ENCODE measurements around the gene MIB2. TPM values are rescaled to one million over a fixed set of nuclear protein-coding genes. Genes with fewer than 3 reads are reported as not detected.

MIB2 gene
- total RNA-seq, 1 donor from 2014 or later: 55.5 TPM

- H3K36me3 ChIP-seq (ENCODE audit: control insufficient read depth, insufficient read depth, low read length): no peaks in the 10 kb centered on the region
- TF ChIP-seq CTCF (IDR thresholded peaks at IDR 0.05; ENCODE audit: insufficient read depth, low read length, poor library complexity, severe bottlenecking): no peak
- no peak overlapping the region for H3K4me3 ChIP-seq (ENCODE audit: low read depth, low read length)
- H3K27me3 ChIP-seq (ENCODE audit: control insufficient read depth, insufficient read depth, low read length): peaks cover 3% of the 10 kb centered on the region
- no peak for DNase-seq (ENCODE audit: low read depth)
These were observed 9.4 kb downstream of the MIB2 start for GRCh38 chr1:1624443-1625403.

GRCh38 chr1:1625404-1625775 lies 10.1 kb downstream of the MIB2 start:
- DNase-seq (ENCODE audit: low read depth): no peak
- Histone ChIP-seq H3K36me3 (ENCODE audit: control insufficient read depth, insufficient read depth, low read length) (no peaks in the 10 kb centered on the region), H3K4me3 (ENCODE audit: low read depth, low read length) (no peak overlapping the region), H3K27me3 (ENCODE audit: control insufficient read depth, insufficient read depth, low read length) (peaks cover 8% of the 10 kb centered on the region)
- TF ChIP-seq CTCF (IDR thresholded peaks at IDR 0.05; ENCODE audit: insufficient read depth, low read length, poor library complexity, severe bottlenecking): no peak

- H3K36me3 ChIP-seq (ENCODE audit: control insufficient read depth, insufficient read depth, low read length): no peaks in the 10 kb centered on the region
- no peak for TF ChIP-seq CTCF (IDR thresholded peaks at IDR 0.05; ENCODE audit: insufficient read depth, low read length, poor library complexity, severe bottlenecking)
These were observed 10.5 kb downstream of the MIB2 start for GRCh38 chr1:1625824-1626206.

DNA sequence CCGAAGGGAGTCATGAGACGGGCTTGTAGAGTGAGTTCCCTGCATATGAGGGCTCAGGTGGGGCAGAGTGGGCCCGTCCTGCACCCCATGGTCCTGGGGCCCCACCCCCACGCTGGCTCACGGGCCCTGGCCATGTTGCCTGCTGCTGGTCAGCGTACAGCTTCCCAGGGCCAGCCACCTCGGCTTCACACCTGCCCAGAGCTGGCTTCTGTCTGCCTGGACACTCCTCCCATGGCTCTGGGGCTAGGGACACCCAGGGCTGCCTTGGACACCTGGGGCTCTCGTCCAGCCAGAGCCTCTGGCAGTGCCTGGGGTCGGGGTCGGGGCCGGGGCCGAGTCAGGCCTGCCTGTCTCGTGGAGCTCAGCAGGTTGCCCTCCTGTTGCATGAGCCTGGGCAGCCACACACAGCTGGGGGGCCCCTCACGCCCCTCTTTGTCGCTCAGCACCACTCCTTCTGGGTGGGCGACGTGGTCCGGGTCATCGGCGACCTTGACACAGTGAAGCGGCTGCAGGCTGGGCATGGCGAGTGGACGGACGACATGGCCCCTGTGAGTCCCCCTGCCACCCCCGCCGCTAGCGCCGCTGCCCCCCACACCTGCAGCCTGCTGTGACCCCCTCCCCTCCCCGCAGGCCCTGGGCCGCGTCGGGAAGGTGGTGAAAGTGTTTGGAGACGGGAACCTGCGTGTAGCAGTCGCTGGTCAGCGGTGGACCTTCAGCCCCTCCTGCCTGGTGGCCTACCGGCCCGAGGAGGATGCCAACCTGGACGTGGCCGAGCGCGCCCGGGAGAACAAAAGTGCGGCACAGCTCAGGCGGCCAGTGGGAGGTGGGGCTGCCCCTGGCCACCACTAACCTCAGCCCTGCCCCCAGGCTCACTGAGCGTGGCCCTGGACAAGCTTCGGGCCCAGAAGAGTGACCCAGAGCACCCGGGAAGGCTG lies 11.2 kb downstream of the MIB2 start:
- Histone ChIP-seq H3K27me3 (ENCODE audit: control insufficient read depth, insufficient read depth, low read length) (peaks cover 19% of the 10 kb centered on the region), H3K36me3 (ENCODE audit: control insufficient read depth, insufficient read depth, low read length) (no peaks in the 10 kb centered on the region), H3K4me3 (ENCODE audit: low read depth, low read length) (no peak overlapping the region)
- no peak for DNase-seq (ENCODE audit: low read depth)
- no peak for TF ChIP-seq CTCF (IDR thresholded peaks at IDR 0.05; ENCODE audit: insufficient read depth, low read length, poor library complexity, severe bottlenecking)

More at GRCh38 chr1:1625824-1626206, 10.5 kb downstream of the MIB2 start:
- peaks cover 13% of the 10 kb centered on the region for H3K27me3 ChIP-seq (ENCODE audit: control insufficient read depth, insufficient read depth, low read length)
- no peak for DNase-seq (ENCODE audit: low read depth)
- H3K4me3 ChIP-seq (ENCODE audit: low read depth, low read length): no peak overlapping the region

DNA sequence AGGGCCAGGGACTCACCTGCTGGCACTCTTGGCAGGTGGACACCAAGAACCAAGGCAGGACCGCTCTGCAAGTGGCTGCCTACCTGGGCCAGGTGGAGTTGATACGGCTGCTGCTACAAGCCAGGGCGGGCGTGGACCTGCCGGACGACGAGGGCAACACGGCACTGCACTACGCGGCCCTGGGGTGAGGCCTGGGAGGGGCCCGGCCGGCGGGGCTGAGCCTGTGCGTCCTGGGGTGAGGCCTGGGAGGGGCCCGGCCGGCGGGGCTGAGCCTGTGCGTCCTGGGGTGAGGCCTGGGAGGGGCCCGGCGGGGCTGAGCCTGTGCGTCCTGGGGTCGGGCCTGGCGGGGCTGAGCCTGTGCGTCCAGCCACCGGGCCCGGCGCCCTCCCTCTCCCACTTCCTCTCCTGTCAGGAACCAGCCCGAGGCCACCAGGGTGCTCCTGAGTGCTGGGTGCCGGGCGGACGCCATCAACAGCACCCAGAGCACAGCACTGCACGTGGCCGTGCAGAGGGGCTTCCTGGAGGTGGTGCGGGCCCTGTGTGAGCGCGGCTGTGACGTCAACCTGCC lies 12.0 kb downstream of the MIB2 start:
- no peak for DNase-seq (ENCODE audit: low read depth)
- no peak overlapping the region for H3K4me3 ChIP-seq (ENCODE audit: low read depth, low read length)
- no peak for TF ChIP-seq CTCF (IDR thresholded peaks at IDR 0.05; ENCODE audit: insufficient read depth, low read length, poor library complexity, severe bottlenecking)

More for the DNA sequence above, 12.0 kb downstream of the MIB2 start:
- Histone ChIP-seq H3K27me3 (ENCODE audit: control insufficient read depth, insufficient read depth, low read length) (peaks cover 28% of the 10 kb centered on the region), H3K36me3 (ENCODE audit: control insufficient read depth, insufficient read depth, low read length) (no peaks in the 10 kb centered on the region)

All from kidney epithelial cell (primary cell).